OCI-LY1 (cell line): ENCODE data around the gene DDO.

Experiments
- H2AFZ ChIP-seq: fragments of 200-600 bp; sonication (generic), shearing (Covaris generic); 2 replicates; pipeline ENCODE4 v1.6.0; 2014; ENCODE audit warnings: antibody characterized with exemption, mild to moderate bottlenecking, low read length
- H3F3A ChIP-seq: fragments of 200-600 bp; sonication (generic), shearing (Covaris generic); 2 replicates; pipeline ENCODE4 v1.6.0; 2014; ENCODE audit warnings: mild to moderate bottlenecking, antibody characterized with exemption, low read length, moderate library complexity; ENCODE audit not compliant: insufficient read depth
- H3K27ac ChIP-seq: fragments of 200-600 bp; sonication (generic); 2 replicates; pipeline ENCODE4 v1.5.1; 2014; ENCODE audit warnings: low read length, mixed run types, mild to moderate bottlenecking, low read depth; ENCODE audit not compliant: poor library complexity, severe bottlenecking
- H3K27me3 ChIP-seq: fragments of 200-600 bp; sonication (generic); 2 replicates; pipeline ENCODE4 v1.6.0; 2014; ENCODE audit warnings: antibody characterized with exemption, mild to moderate bottlenecking, low read length, moderate library complexity; ENCODE audit not compliant: insufficient read depth
- H3K36me3 ChIP-seq: fragments of 200-600 bp; sonication (generic); 2 replicates; pipeline ENCODE4 v1.6.1; 2014; ENCODE audit warnings: mild to moderate bottlenecking, antibody characterized with exemption, low read length, moderate library complexity, mixed read lengths; ENCODE audit not compliant: insufficient read depth
- H3K4me1 ChIP-seq: fragments of 200-600 bp; sonication (generic); 2 replicates; pipeline ENCODE4 v1.5.1; 2014; ENCODE audit warnings: mild to moderate bottlenecking, low read length, moderate library complexity; ENCODE audit not compliant: insufficient read depth, severe bottlenecking
- H3K4me2 ChIP-seq: fragments of 200-600 bp; sonication (generic), shearing (Covaris generic); 2 replicates; pipeline ENCODE4 v1.6.1; 2014; ENCODE audit warnings: low read length
- H3K4me3 ChIP-seq: fragments of 200-600 bp; sonication (generic); 2 replicates; pipeline ENCODE4 v1.5.1; 2014; ENCODE audit warnings: low read length, low read depth, mild to moderate bottlenecking, mixed read lengths; ENCODE audit not compliant: poor library complexity, severe bottlenecking
- H3K79me2 ChIP-seq: fragments of 200-600 bp; shearing (Covaris generic); 2 replicates; pipeline ENCODE4 v1.6.1; 2016; ENCODE audit warnings: mixed run types, low read length, mixed read lengths; ENCODE audit not compliant: insufficient read depth
- H3K9ac ChIP-seq: fragments of 200-600 bp; sonication (generic), shearing (Covaris generic); 2 replicates; pipeline ENCODE4 v1.6.1; 2014; ENCODE audit warnings: mild to moderate bottlenecking, low read length, mixed read lengths
- H3K9me2 ChIP-seq: fragments of 200-600 bp; sonication (generic), shearing (Covaris generic); 2 replicates; pipeline ENCODE4 v1.6.1; 2014; ENCODE audit warnings: low read depth, mild to moderate bottlenecking, low read length, mixed read lengths
- H3K9me3 ChIP-seq: fragments of 200-600 bp; shearing (Covaris generic); 2 replicates; pipeline ENCODE4 v1.6.1; 2014; ENCODE audit warnings: low read length, mixed read lengths
- H4K20me1 ChIP-seq: fragments of 200-600 bp; sonication (generic), shearing (Covaris generic); 2 replicates; pipeline ENCODE4 v1.6.0; 2016; ENCODE audit warnings: mild to moderate bottlenecking, low read length; ENCODE audit not compliant: insufficient read depth
- CTCF ChIP-seq: fragments of 200-600 bp; sonication (generic), shearing (Covaris generic); IDR thresholded peaks from 2 replicates; pipeline ENCODE4 v1.5.1; 2017; ENCODE audit warnings: mild to moderate bottlenecking, antibody characterized with exemption, low read length, moderate library complexity, mixed read lengths
- EZH2 ChIP-seq: fragments of 200-600 bp; sonication (generic), shearing (Covaris generic); IDR thresholded peaks from 2 replicates; pipeline ENCODE4 v1.8.0; 2017; ENCODE audit warnings: borderline replicate concordance, mixed run types, mild to moderate bottlenecking, antibody characterized with exemption, low read length, moderate library complexity, mixed read lengths

DDO gene

GRCh38 chr6:110430741-110431140 lies 15.4 kb upstream of the DDO start:
- no peaks in the 10 kb centered on the region for H3K9me3 ChIP-seq
- no peaks in the 10 kb centered on the region for H4K20me1 ChIP-seq
- no peak overlapping the region for H3K27ac ChIP-seq
- H2AFZ ChIP-seq = no peak overlapping the region
- H3K27me3 ChIP-seq = no peaks in the 10 kb centered on the region; the same call in 1 of the 2 replicates
- no peak overlapping the region for H3K4me2 ChIP-seq
- H3K4me1 ChIP-seq = no peaks in the 10 kb centered on the region
- H3K4me3 ChIP-seq = no peak overlapping the region
- TF ChIP-seq EZH2 = no peak
- TF ChIP-seq CTCF = no peak
- no peaks in the 10 kb centered on the region for H3F3A ChIP-seq
- no peaks in the 10 kb centered on the region for H3K79me2 ChIP-seq
- no peaks in the 10 kb centered on the region for H3K9me2 ChIP-seq
- H3K36me3 ChIP-seq = no peaks in the 10 kb centered on the region
- H3K9ac ChIP-seq = no peak overlapping the region

- Histone ChIP-seq H3K9ac (no peak overlapping the region), H3F3A (no peaks in the 10 kb centered on the region), H4K20me1 (no peaks in the 10 kb centered on the region), H3K79me2 (no peaks in the 10 kb centered on the region), H3K9me2 (no peaks in the 10 kb centered on the region), H3K9me3 (no peaks in the 10 kb centered on the region), H3K4me2 (no peak overlapping the region), H3K36me3 (no peaks in the 10 kb centered on the region), H3K4me3 (no peak overlapping the region), H3K27me3 (no peaks in the 10 kb centered on the region; the same call in 1 of the 2 replicates), H2AFZ (no peak overlapping the region), H3K27ac (no peak overlapping the region), H3K4me1 (no peaks in the 10 kb centered on the region)
- TF ChIP-seq CTCF = no peak
- TF ChIP-seq EZH2 = no peak
Observed at GRCh38 chr6:110430236-110430635, 14.9 kb upstream of the DDO start.

- no peak overlapping the region for H3K4me3 ChIP-seq
- no peak overlapping the region for H3K4me2 ChIP-seq
- no peaks in the 10 kb centered on the region for H3K4me1 ChIP-seq
- no peak overlapping the region for H3K27ac ChIP-seq
- H3K79me2 ChIP-seq = no peaks in the 10 kb centered on the region
- no peak overlapping the region for H3K9ac ChIP-seq
- no peaks in the 10 kb centered on the region for H3K9me2 ChIP-seq
- H3K27me3 ChIP-seq = no peaks in the 10 kb centered on the region; the same call in 1 of the 2 replicates
- no peak overlapping the region for H2AFZ ChIP-seq
- H3F3A ChIP-seq = no peaks in the 10 kb centered on the region
- TF ChIP-seq EZH2 (no peak), CTCF (no peak)
- no peaks in the 10 kb centered on the region for H3K9me3 ChIP-seq
- H3K36me3 ChIP-seq = no peaks in the 10 kb centered on the region
- H4K20me1 ChIP-seq = no peaks in the 10 kb centered on the region
Observed at GRCh38 chr6:110428153-110428552, 12.8 kb upstream of the DDO start.
